Measurements from ENCODE around the gene ELOVL1. TPM values are rescaled to one million over a fixed set of nuclear protein-coding genes. Genes with fewer than 3 reads are reported as not detected.
A peak's percentile ranks its signal among the peaks of the same experiment; 100 is the strongest.

The ELOVL1 gene
- total and polyA plus RNA-seq, 2 of the 13 experiments (the other 11 are each of a cell fraction or from before 2014, with no cell fraction given), result 55.2 to 77.4 TPM

GRCh38 chr1:43351421-43352350, 16.1 kb downstream of the ELOVL1 start:
- ChIA-PET CTCF (ENCODE audit: low intra/inter-chr PET ratio, low total read pairs) (no interaction called here), POLR2A (interaction anchor here (4.1 kb wide), 1 partner anchor 16 kb away, joined by 32 read pairs; the partner anchor contains the start of gene ELOVL1)
- Histone ChIP-seq H3K4me3 (replicated peaks in 1 of 3; ENCODE audit: insufficient read depth in 1 of 3, low read depth in 2 of 3, low read length in 3 of 3) (no peak overlapping the region), H2AFZ (ENCODE audit: low read length) (no peak overlapping the region), H3K36me3 (replicated peaks in 1 of 2; ENCODE audit: control insufficient read depth in 1 of 2, insufficient read depth in 2 of 2, low read length in 2 of 2) (no peaks in the 10 kb centered on the region), H4K20me1 (ENCODE audit: insufficient read depth, low read length) (no peaks in the 10 kb centered on the region), H3K27ac (ENCODE audit: extremely low read length, insufficient read depth, low read length) (no peak overlapping the region), H3K79me2 (ENCODE audit: insufficient read depth, low read length) (no peaks in the 10 kb centered on the region), H3K27me3 (ENCODE audit: control insufficient read depth in 1 of 2, insufficient read depth in 2 of 2, low read length in 2 of 2) (no peaks in the 10 kb centered on the region; a peak in 1 of 5 replicates), H3K4me1 (ENCODE audit: insufficient read depth, low read length) (peaks cover 52% of the 10 kb centered on the region), H3K9me3 (ENCODE audit: low read length) (no peaks in the 10 kb centered on the region), H3K4me2 (ENCODE audit: low read depth, low read length) (peak overlapping the region; percentile 37), H3K9ac (ENCODE audit: insufficient read depth, low read depth, low read length) (no peak overlapping the region)
- FAIRE-seq (peak; percentile 64), DNase-seq (ENCODE audit: low spot score) (peak; percentile 40), ATAC-seq (no peak)
- in situ Hi-C loops (cut with HindIII; ENCODE audit: extremely low pct_ligation_motif_present, low pct_unique_long_range_greater_than_20kb), result no loop called here
- no peak for TF ChIP-seq RFXAP (CRISPR knock-in tag; IDR thresholded peaks at IDR 0.05; ENCODE audit: borderline replicate concordance)
- no peak for TF ChIP-seq RBM39 (IDR thresholded peaks at IDR 0.05; ENCODE audit: low read depth, low read length, poor library complexity, severe bottlenecking)
- TF ChIP-seq PITX1 (CRISPR knock-in tag; IDR thresholded peaks at IDR 0.05), result no peak
- no peak for TF ChIP-seq ZNF737 (CRISPR knock-in tag; IDR thresholded peaks at IDR 0.05; ENCODE audit: borderline replicate concordance)
- no peak for TF ChIP-seq SOX6 (IDR thresholded peaks at IDR 0.05)
- TF ChIP-seq SOX6 (CRISPR knock-in tag; IDR thresholded peaks at IDR 0.05), result peak; percentile 22; the same call in 1 of the 2 replicates
- no peak for TF ChIP-seq FOXA1 (IDR thresholded peaks at IDR 0.05)
- TF ChIP-seq FOXA1 (CRISPR knock-in tag; IDR thresholded peaks at IDR 0.05), result 0 out of 2 replicates have a peak, but pooled peaks have one; percentile 38
- TF ChIP-seq ZFP36L1 (CRISPR knock-in tag; IDR thresholded peaks at IDR 0.05), result no peak
- TF ChIP-seq ZFX (CRISPR knock-in tag; IDR thresholded peaks at IDR 0.05; ENCODE audit: low read depth), result peak; percentile 55; the same call in 1 of the 2 replicates
- TF ChIP-seq, protein P1, sequence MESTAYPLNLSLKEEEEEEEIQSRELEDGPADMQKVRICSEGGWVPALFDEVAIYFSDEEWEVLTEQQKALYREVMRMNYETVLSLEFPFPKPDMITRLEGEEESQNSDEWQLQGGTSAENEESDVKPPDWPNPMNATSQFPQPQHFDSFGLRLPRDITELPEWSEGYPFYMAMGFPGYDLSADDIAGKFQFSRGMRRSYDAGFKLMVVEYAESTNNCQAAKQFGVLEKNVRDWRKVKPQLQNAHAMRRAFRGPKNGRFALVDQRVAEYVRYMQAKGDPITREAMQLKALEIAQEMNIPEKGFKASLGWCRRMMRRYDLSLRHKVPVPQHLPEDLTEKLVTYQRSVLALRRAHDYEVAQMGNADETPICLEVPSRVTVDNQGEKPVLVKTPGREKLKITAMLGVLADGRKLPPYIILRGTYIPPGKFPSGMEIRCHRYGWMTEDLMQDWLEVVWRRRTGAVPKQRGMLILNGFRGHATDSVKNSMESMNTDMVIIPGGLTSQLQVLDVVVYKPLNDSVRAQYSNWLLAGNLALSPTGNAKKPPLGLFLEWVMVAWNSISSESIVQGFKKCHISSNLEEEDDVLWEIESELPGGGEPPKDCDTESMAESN (CRISPR knock-in tag; conservative IDR thresholded peaks at IDR 0.05), result no peak
- BruUV-seq (replicated peaks), result no TSS peak
- intact Hi-C loops (cut with micrococcal nuclease; ENCODE audit: unreplicated experiment), result no loop called here
- 65% methylated on average over 10 of the region's 10 CpGs for WGBS (ENCODE audit: low lambda C conversion rate)
